Ovary (tissue), 3 donors: ENCODE measurements around the gene RDX.

ENCODE experiments used
- CTCF ChIP-seq, 3 donors: fragments of 450-650 bp in 2 of 3; fragments of 200-600 bp in 1 of 3; IDR thresholded peaks; one replicate each; pipeline versions ENCODE4 v1.5.1 to v1.8.0; 2016 to 2022; ENCODE audit warnings: antibody characterized with exemption in 3 of 3, mild to moderate bottlenecking in 1 of 3
- POLR2A ChIP-seq: fragments of 450-650 bp; IDR thresholded peaks from one replicate; pipeline ENCODE4 v1.6.1; 2017; ENCODE audit warnings: antibody characterized with exemption, mild to moderate bottlenecking, moderate library complexity
- donor health status: DM: no; HTN: no; CAD: no.

- TF ChIP-seq CTCF (IDR thresholded peaks at IDR 0.05) (no peak), POLR2A (no peak)
Observed at GRCh38 chr11:110126936-110127335, 169.5 kb downstream of the RDX start.
